Measurements from ENCODE around the gene GRIA4. TPM values are rescaled to one million over a fixed set of nuclear protein-coding genes. Genes with fewer than 3 reads are reported as not detected.
"Not testable (repeated sequence)": the region's sequence is repeated elsewhere in the genome, so short reads cannot be mapped to it uniquely, and the experiment has no call there.

The GRIA4 gene
- total RNA-seq, 1 donor from 2014 or later, result not detected

- DNase-seq (ENCODE audit: low read depth in 2 of 2), result no peak
These were observed 247.9 kb downstream of the GRIA4 start for GRCh38 chr11:105857728-105858127.

GRCh38 chr11:105858841-105859240 is 249.0 kb downstream of the GRIA4 start:
- DNase-seq (ENCODE audit: low read depth in 2 of 2), result no peak

- no peak for DNase-seq (ENCODE audit: low read depth in 2 of 2)
These were observed 250.2 kb downstream of the GRIA4 start for GRCh38 chr11:105860105-105860504.

DNA sequence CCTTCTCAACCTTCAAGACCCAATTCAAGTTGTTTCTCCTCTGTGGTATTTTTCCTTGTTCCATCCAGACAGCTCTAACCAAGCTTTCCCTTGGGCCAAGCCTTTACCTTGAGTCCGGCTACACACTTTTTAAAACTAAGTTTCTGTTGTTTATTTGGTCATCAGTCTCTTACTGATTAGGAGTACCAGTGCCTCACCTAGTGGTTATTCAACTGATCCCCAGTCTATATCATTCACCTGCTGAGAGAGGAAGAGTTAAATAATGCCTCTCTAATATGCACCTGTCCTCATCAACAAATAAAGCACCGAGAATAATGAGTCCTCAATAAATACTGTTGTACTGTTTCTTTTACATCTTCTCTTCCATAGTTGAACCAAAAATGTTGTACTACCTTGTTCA is 251.4 kb downstream of the GRIA4 start:
- DNase-seq (ENCODE audit: low read depth in 2 of 2), result peak; percentile 9 to 36

GRCh38 chr11:105862736-105863367 is 253.0 kb downstream of the GRIA4 start:
- DNase-seq (ENCODE audit: low read depth in 2 of 2), result peak; percentile 65

DNA sequence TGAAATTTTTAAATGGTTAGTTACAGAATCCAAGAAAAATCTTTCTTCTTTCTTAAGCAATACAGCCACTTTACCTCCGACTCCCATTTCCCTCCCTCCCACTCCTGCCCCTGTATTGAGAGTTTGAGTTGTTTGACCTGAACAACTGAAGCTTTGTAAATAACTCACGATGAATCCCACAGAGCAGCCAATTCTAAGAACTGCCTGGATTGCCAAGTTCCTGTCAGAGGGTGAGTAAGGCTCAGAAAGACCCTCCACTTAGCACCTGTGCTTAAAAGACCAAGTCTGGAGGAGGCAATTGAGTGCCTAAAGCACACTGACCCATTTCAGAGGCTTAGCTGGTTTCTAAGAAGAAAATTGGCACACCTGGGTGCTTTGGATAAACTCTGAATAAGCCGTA is 253.7 kb downstream of the GRIA4 start:
- DNase-seq (ENCODE audit: low read depth in 2 of 2), result no peak

GRCh38 chr11:105867742-105868141 is 257.9 kb downstream of the GRIA4 start:
- no peak for DNase-seq (ENCODE audit: low read depth in 2 of 2)

DNA sequence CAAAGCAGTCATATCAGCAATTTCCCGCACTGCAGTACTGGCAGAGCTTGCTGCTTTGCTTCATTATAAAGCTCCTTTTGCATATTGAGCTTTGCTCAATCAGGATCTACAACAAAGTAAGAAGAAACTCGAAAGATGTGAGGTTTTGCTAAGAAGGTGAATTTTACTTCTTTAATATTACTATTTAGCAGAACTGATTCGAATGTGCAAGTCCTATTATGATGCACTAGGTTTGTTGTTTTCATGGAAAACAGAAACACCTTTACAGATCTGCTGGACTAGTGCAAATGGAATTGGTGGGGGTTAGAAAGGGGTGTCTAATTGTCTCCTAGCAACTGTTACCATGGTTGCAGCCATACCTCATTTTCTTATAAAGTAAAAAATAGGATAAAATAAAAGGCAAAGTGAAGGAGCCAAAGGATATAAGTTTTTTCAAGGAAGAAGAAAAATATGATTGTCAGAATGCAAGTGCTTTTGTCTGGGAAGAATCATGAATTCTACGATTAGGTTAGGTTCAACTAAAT is 259.0 kb downstream of the GRIA4 start:
- DNase-seq (ENCODE audit: low read depth in 2 of 2), result no peak

DNA sequence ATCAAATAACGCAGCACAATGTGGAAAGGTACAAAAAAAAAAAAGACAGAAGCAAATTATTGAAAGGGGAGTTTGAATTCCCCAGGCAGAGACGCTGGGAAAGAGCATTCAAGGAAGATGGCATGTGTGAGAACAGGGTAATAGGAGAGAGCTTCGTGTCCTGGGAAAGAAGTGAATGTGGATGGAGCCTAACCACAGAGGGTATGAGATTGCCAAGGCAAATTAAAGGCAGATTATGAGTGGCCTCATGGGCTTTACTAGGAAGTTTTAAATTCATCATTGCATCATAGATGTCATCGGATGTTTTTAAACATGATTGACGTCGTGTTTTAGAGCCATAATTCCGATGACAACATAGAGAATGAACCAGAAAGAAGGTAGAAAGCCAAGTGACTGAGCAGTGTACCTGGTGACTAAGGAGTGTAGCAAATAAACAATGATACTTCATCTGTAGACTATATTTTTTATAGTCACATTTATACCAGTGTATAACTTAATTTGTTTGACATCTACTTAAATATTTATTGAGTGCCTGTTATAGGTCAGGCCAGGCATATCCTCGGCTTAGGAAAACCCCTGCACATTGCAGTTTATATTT is 260.7 kb downstream of the GRIA4 start:
- DNase-seq (ENCODE audit: low read depth in 2 of 2), result no peak

GRCh38 chr11:105878510-105878909 is 268.6 kb downstream of the GRIA4 start:
- no peak for DNase-seq (ENCODE audit: low read depth in 2 of 2)

- DNase-seq (ENCODE audit: low read depth in 2 of 2), result not testable (repeated sequence)
These were observed 269.1 kb downstream of the GRIA4 start for GRCh38 chr11:105878927-105879326.

DNA sequence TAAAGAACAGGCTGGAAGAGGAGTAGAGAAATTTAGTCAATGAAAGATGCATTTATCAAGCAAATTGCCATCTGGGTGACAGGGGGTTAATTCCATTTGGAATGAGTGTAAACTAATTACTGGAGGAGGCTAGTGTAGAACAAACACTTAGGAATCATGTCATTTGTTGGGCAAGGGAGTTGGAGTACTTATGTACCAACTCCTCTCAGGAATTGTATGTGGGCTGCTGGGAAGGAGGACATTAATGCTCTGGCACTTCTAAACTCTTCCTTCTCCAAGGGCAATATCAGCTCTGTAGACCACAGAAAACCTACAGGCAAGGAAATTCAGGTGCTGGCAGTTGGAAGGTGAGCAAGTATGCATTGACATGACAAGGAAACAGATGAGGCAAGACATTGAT is 271.2 kb downstream of the GRIA4 start:
- DNase-seq (ENCODE audit: low read depth in 2 of 2), result no peak

GRCh38 chr11:105884436-105884835 is 274.6 kb downstream of the GRIA4 start:
- DNase-seq (ENCODE audit: low read depth in 2 of 2), result no peak

DNA sequence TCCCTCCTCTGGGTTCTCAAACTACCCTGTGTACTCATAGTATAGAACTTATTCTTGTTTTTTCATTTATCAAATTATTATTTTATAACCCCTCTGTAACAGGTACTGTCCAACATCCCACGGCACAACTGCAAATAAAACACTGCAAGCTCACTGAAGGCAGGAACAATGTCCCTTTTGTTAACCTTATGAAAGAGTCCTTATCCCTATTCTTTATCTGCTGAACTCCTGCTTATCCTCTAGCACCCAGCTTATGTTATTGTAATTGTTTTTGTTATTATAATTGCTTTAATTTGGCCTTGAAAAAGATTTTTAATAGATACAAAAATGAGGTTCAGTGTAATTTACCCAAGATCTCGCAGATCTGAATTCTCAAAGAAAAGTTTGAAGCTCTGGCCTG is 281.8 kb downstream of the GRIA4 start:
- no peak for DNase-seq (ENCODE audit: low read depth in 2 of 2)

DNA sequence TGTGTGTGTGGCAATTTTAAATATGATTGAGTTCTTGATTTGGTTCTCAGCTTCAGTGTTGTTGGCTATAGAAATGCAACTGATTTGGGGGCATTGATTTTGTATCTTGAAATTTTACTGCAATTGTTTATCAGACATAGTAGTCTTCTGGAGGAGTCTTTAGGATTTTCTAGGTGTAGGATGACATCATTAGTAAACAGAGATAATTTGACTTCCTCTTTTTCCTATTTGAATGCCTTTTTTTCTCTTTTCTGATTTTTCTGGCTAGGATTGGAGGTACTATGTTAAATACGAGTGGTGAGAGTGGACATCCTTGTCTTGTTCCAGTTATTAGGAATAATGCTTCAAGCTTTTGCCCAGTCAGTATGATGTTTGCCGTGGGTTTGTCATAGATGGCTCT is 287.3 kb downstream of the GRIA4 start:
- DNase-seq (ENCODE audit: low read depth in 2 of 2), result no peak

DNA sequence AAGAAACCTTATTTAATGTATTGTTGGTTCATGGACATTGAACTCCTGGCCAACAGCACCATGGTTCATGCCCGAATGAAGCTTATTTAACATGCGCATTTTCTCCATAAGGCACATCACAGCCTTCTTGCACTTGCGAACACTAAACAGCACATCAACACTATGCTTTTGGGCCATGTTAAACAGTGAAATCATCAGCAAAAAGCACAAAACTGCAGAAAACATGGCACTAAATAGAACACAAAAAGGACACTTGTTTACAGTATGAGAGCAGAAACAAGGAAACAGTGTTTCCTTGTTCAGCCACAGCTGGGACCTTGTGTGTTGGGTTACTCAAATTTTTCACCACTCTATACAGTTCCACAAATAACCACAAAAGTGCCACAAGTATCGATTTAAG is 289.9 kb downstream of the GRIA4 start:
- no peak for DNase-seq (ENCODE audit: low read depth in 2 of 2)

GRCh38 chr11:105900515-105901035 is 290.7 kb downstream of the GRIA4 start:
- DNase-seq (ENCODE audit: low read depth in 2 of 2), result no peak

DNA sequence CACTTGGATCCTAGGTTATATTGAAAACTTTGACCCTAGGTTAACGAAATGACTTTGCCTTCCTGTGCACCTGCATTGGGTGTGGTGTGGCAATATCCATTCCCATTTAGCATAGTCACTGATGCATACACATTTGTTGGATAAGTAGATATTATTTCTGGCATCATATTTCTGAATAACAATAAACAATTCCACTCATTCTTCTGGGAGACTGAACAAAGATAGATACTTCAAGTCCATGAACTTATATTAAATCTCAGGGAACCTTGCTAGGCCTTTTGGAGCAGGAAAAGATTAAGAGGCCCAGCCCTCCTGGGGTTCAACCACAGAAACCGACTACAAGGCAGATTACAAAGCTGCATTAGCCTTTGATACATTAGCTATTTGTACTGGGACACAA is 293.2 kb downstream of the GRIA4 start:
- DNase-seq (ENCODE audit: low read depth in 2 of 2), result no peak

- DNase-seq (ENCODE audit: low read depth in 2 of 2), result no peak
These were observed 296.6 kb downstream of the GRIA4 start for GRCh38 chr11:105906517-105906916.

DNA sequence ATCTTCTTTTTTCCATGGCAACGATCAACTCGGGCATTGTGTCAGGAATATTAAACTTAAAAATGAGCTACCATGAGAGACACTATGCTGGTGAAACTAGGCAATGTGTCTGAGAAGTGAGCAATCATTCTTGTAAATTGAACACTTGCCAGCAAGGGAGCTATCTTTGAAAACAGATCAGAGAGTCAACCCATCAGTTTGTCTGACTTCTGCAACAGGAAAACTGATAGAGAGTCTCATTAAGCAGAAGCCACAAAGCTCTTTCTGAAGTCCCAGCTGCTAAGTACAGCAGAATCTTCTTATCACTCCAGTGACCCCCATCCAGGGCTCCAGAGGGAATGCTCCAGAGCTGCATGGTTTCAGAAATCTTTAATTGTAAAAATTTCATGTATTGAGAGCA is 297.4 kb downstream of the GRIA4 start:
- DNase-seq (ENCODE audit: low read depth in 2 of 2), result no peak

DNA sequence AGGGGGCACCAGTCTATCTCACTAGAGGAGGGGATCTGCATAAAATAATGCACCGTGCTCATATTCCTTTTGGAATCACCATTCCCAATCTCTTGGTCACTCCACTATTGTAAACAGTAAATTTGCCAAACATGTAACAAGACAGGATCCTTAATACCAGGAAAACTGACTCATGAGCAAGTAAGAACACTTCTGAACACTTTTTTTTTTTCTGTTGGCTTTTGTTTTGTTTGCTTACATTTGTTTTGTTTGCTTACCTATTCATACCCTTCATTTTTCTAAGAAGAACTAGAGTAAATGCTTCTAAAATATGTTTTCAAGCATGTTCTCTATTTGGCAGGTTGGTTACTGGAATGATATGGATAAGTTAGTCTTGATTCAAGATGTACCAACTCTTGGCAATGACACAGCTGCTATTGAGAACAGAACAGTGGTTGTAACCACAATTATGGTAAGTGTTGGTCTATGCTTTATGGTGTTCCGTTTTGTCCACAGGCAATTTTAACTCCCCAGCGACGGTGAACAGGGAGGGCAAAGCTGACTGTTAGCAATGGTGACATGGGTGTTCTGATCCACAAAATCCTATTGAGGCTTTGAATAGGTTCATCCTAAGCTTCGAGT is 300.3 kb downstream of the GRIA4 start:
- peak in 1 of 2 donors; percentile 5 for DNase-seq (ENCODE audit: low read depth in 2 of 2)

- no peak for DNase-seq (ENCODE audit: low read depth in 2 of 2)
These were observed 301.6 kb downstream of the GRIA4 start for GRCh38 chr11:105911454-105911853.

GRCh38 chr11:105912666-105913065 is 302.8 kb downstream of the GRIA4 start:
- no peak for DNase-seq (ENCODE audit: low read depth in 2 of 2)

All from dermis microvascular lymphatic vessel endothelial cell (primary cell).